ENCODE results near the gene CORO2A.

The CORO2A gene

DNA sequence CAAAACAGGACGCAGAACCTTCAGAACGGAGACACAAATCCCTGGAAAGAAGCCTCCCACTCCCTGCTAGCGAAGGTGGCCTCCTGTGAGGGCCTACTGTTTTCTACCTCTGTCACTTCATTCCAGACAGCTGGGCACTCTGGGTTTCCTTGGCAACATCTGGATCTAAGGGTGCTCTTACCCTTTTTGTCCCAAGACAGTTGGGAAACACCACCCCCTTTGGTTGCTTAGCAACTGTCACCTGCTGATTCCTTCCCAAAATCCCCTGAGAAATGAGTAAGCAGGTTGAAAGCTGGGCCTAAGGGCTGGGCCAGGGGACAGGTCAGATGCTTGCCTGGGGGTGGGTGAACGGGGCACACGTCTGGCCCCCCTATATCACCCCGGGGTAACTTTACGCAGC, 106.5 kb downstream of the CORO2A start:
- no peak overlapping the region for H2BK120ac ChIP-seq (ENCODE audit: low read depth, low read length)
- H4K8ac ChIP-seq (ENCODE audit: low read length): no peak overlapping the region
- H3K27ac ChIP-seq (ENCODE audit: low read length, poor library complexity, severe bottlenecking): no peak overlapping the region
- H3K4me1 ChIP-seq (ENCODE audit: control insufficient read depth, insufficient read depth, low read depth, low read length): peaks cover 15% of the 10 kb centered on the region
- H3K18ac ChIP-seq (ENCODE audit: low read depth in 1 of 2, low read length in 2 of 2): no peak overlapping the region
- DNase-seq: no peak
- no peaks in the 10 kb centered on the region for H3K79me1 ChIP-seq (replicated peaks; ENCODE audit: low read length, poor library complexity, severe bottlenecking)
- H3K27me3 ChIP-seq (ENCODE audit: control insufficient read depth in 1 of 2, insufficient read depth in 1 of 2, low read length in 2 of 2): peaks cover 0 to 3% of the 10 kb centered on the region in 2 experiments
- no peak overlapping the region for H2BK15ac ChIP-seq (ENCODE audit: low read depth, poor library complexity, severe bottlenecking)
- no peak overlapping the region for H3K4me3 ChIP-seq (ENCODE audit: insufficient read depth in 1 of 2, low read depth in 1 of 2, low read length in 2 of 2)
- H3K4me2 ChIP-seq (ENCODE audit: low read length, poor library complexity, severe bottlenecking): no peak overlapping the region
- H3K4ac ChIP-seq (ENCODE audit: low read depth in 1 of 2, low read length in 2 of 2): no peak overlapping the region
- H4K91ac ChIP-seq (ENCODE audit: low read length): no peak overlapping the region
- no peak overlapping the region for H2AK5ac ChIP-seq (ENCODE audit: low read length, severe bottlenecking)
- no peak overlapping the region for H2AFZ ChIP-seq (ENCODE audit: low read depth, low read length)
- peaks cover 29 to 40% of the 10 kb centered on the region in 2 experiments for H3K36me3 ChIP-seq (ENCODE audit: control insufficient read depth in 1 of 2, insufficient read depth in 2 of 2, low read depth in 1 of 2, low read length in 2 of 2)
- no peak overlapping the region for H3K14ac ChIP-seq (ENCODE audit: low read length in 2 of 2)
- no peak overlapping the region for H2BK5ac ChIP-seq (ENCODE audit: low read depth, low read length, poor library complexity, severe bottlenecking)
- 94% methylated on average over 7 of the region's 7 CpGs for WGBS
- H3K9ac ChIP-seq (ENCODE audit: low read length): no peak overlapping the region
- H3K9me3 ChIP-seq (ENCODE audit: control insufficient read depth, low read length): no peaks in the 10 kb centered on the region
- H2BK12ac ChIP-seq (ENCODE audit: low read length in 2 of 2): no peak overlapping the region
- H3K23ac ChIP-seq (ENCODE audit: low read length in 2 of 2): no peak overlapping the region

DNA sequence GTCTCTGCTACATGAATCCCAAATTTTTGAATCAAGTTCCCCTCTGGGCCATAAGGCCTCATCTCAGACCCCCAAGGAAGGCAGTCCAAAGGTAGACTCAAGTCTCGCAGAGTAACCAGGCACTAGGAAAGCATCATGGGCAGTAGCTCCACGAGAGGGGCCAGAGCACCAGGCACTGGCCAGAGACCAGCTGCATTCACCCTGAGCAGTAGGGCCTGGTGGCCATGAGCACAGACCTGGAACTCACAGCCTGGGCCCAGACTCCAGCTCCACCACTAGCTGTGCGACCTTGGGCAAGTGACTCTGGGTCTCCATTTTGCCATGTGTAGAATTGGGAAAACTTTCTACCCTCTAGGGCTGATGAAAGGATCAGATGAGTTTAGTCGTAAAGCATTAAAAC, 107.4 kb downstream of the CORO2A start:
- H3K14ac ChIP-seq (ENCODE audit: low read length in 2 of 2): no peak overlapping the region
- H3K27ac ChIP-seq (ENCODE audit: low read length, poor library complexity, severe bottlenecking): no peak overlapping the region
- no peak overlapping the region for H3K9ac ChIP-seq (ENCODE audit: low read length)
- no peak overlapping the region for H3K18ac ChIP-seq (ENCODE audit: low read depth in 1 of 2, low read length in 2 of 2)
- H3K27me3 ChIP-seq (ENCODE audit: control insufficient read depth in 1 of 2, insufficient read depth in 1 of 2, low read length in 2 of 2): peaks cover 0 to 3% of the 10 kb centered on the region in 2 experiments
- no peak overlapping the region for H3K4me2 ChIP-seq (ENCODE audit: low read length, poor library complexity, severe bottlenecking)
- no peaks in the 10 kb centered on the region for H3K79me1 ChIP-seq (replicated peaks; ENCODE audit: low read length, poor library complexity, severe bottlenecking)
- no peak overlapping the region for H2AK5ac ChIP-seq (ENCODE audit: low read length, severe bottlenecking)
- H2BK12ac ChIP-seq (ENCODE audit: low read length in 2 of 2): no peak overlapping the region
- H3K4me1 ChIP-seq (ENCODE audit: control insufficient read depth, insufficient read depth, low read depth, low read length): peaks cover 20% of the 10 kb centered on the region
- H3K23ac ChIP-seq (ENCODE audit: low read length in 2 of 2): no peak overlapping the region
- H2BK120ac ChIP-seq (ENCODE audit: low read depth, low read length): no peak overlapping the region
- H2BK5ac ChIP-seq (ENCODE audit: low read depth, low read length, poor library complexity, severe bottlenecking): no peak overlapping the region
- H2AFZ ChIP-seq (ENCODE audit: low read depth, low read length): no peak overlapping the region
- WGBS: 100% methylated on average over 4 of the region's 4 CpGs
- no peak for DNase-seq
- no peak overlapping the region for H4K8ac ChIP-seq (ENCODE audit: low read length)
- no peak overlapping the region for H4K91ac ChIP-seq (ENCODE audit: low read length)
- no peaks in the 10 kb centered on the region for H3K9me3 ChIP-seq (ENCODE audit: control insufficient read depth, low read length)
- H3K4me3 ChIP-seq (ENCODE audit: insufficient read depth in 1 of 2, low read depth in 1 of 2, low read length in 2 of 2): no peak overlapping the region
- no peak overlapping the region for H2BK15ac ChIP-seq (ENCODE audit: low read depth, poor library complexity, severe bottlenecking)
- no peak overlapping the region for H3K4ac ChIP-seq (ENCODE audit: low read depth in 1 of 2, low read length in 2 of 2)
- H3K36me3 ChIP-seq (ENCODE audit: control insufficient read depth in 1 of 2, insufficient read depth in 2 of 2, low read depth in 1 of 2, low read length in 2 of 2): peaks cover 33 to 48% of the 10 kb centered on the region in 2 experiments

DNA sequence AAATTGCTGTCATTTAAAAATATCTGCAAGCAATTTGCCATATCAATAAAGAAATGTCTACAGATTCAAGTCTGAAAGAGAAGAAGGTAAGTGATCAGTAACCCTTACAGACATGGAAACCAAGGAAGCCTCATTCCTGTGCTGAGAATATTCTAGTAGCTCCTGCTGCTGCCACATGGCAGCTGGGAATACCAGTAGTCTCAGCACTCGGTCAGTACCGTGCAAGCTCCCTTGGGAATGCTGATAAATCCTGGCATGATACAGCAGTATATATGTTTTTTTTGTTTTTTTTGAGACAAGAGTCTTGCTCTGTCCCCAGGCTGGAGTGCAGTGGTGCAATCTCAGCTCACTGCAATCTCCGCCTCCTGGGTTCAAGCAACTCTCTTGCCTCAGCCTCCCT, 108.0 kb downstream of the CORO2A start:
- Histone ChIP-seq H2BK12ac (ENCODE audit: low read length in 2 of 2) (no peak overlapping the region), H3K79me1 (replicated peaks; ENCODE audit: low read length, poor library complexity, severe bottlenecking) (peaks cover 2% of the 10 kb centered on the region), H3K4me1 (ENCODE audit: control insufficient read depth, insufficient read depth, low read depth, low read length) (peaks cover 20% of the 10 kb centered on the region), H4K91ac (ENCODE audit: low read length) (no peak overlapping the region), H3K4me3 (ENCODE audit: insufficient read depth in 1 of 2, low read depth in 1 of 2, low read length in 2 of 2) (no peak overlapping the region), H4K8ac (ENCODE audit: low read length) (no peak overlapping the region), H3K14ac (ENCODE audit: low read length in 2 of 2) (no peak overlapping the region), H2BK120ac (ENCODE audit: low read depth, low read length) (no peak overlapping the region), H2AK5ac (ENCODE audit: low read length, severe bottlenecking) (no peak overlapping the region), H2BK15ac (ENCODE audit: low read depth, poor library complexity, severe bottlenecking) (no peak overlapping the region), H2AFZ (ENCODE audit: low read depth, low read length) (no peak overlapping the region), H3K9ac (ENCODE audit: low read length) (no peak overlapping the region), H3K27me3 (ENCODE audit: control insufficient read depth in 1 of 2, insufficient read depth in 1 of 2, low read length in 2 of 2) (peaks cover 0 to 3% of the 10 kb centered on the region in 2 experiments), H2BK5ac (ENCODE audit: low read depth, low read length, poor library complexity, severe bottlenecking) (no peak overlapping the region), H3K36me3 (ENCODE audit: control insufficient read depth in 1 of 2, insufficient read depth in 2 of 2, low read depth in 1 of 2, low read length in 2 of 2) (peaks cover 33 to 52% of the 10 kb centered on the region in 2 experiments), H3K9me3 (ENCODE audit: control insufficient read depth, low read length) (no peaks in the 10 kb centered on the region), H3K4me2 (ENCODE audit: low read length, poor library complexity, severe bottlenecking) (no peak overlapping the region), H3K18ac (ENCODE audit: low read depth in 1 of 2, low read length in 2 of 2) (no peak overlapping the region), H3K4ac (ENCODE audit: low read depth in 1 of 2, low read length in 2 of 2) (no peak overlapping the region), H3K23ac (ENCODE audit: low read length in 2 of 2) (no peak overlapping the region), H3K27ac (ENCODE audit: low read length, poor library complexity, severe bottlenecking) (no peak overlapping the region)
- WGBS: 97% methylated on average over 3 of the region's 3 CpGs
- no peak for DNase-seq

DNA sequence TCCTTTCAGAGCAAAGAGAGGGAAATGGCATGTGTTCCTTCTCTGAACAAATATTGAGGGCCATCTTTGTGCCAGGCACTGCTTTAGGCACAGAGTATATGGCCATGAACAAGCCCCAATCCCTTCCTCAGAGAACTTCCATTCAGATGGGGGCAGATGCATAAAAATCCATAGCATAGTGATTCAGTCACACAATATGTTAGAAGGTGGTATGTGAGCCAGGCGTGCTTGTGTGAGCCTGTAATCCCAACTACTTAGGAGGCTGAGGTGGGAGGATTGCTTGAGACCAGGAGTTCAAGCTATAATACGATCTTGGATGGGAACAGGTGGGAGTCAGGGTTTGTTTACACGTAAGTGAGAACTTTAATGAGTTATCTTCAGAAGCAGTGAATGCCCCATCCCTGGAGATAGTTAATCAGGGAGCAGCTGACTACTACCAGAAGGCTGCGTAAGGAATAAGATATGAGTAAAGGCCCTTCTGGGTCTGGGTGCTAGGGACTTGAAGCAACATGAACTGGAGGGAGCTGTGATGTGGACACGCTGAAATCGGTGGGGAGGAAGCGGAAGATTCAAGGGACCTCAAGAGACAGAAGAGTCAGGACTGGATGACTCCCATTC, 108.8 kb downstream of the CORO2A start:
- H2BK15ac ChIP-seq (ENCODE audit: low read depth, poor library complexity, severe bottlenecking): no peak overlapping the region
- no peak overlapping the region for H3K9ac ChIP-seq (ENCODE audit: low read length)
- no peak overlapping the region for H3K27ac ChIP-seq (ENCODE audit: low read length, poor library complexity, severe bottlenecking)
- 92% methylated on average over 5 of the region's 7 CpGs for WGBS
- no peak overlapping the region for H4K91ac ChIP-seq (ENCODE audit: low read length)
- H3K14ac ChIP-seq (ENCODE audit: low read length in 2 of 2): no peak overlapping the region
- H4K8ac ChIP-seq (ENCODE audit: low read length): no peak overlapping the region
- H3K4me3 ChIP-seq (ENCODE audit: insufficient read depth in 1 of 2, low read depth in 1 of 2, low read length in 2 of 2): no peak overlapping the region
- H2AK5ac ChIP-seq (ENCODE audit: low read length, severe bottlenecking): no peak overlapping the region
- peaks cover 0 to 3% of the 10 kb centered on the region in 2 experiments for H3K27me3 ChIP-seq (ENCODE audit: control insufficient read depth in 1 of 2, insufficient read depth in 1 of 2, low read length in 2 of 2)
- no peak overlapping the region for H3K23ac ChIP-seq (ENCODE audit: low read length in 2 of 2)
- no peak overlapping the region for H3K4me2 ChIP-seq (ENCODE audit: low read length, poor library complexity, severe bottlenecking)
- H3K79me1 ChIP-seq (replicated peaks; ENCODE audit: low read length, poor library complexity, severe bottlenecking): peaks cover 2% of the 10 kb centered on the region
- no peak overlapping the region for H3K4ac ChIP-seq (ENCODE audit: low read depth in 1 of 2, low read length in 2 of 2)
- H2AFZ ChIP-seq (ENCODE audit: low read depth, low read length): no peak overlapping the region
- H2BK5ac ChIP-seq (ENCODE audit: low read depth, low read length, poor library complexity, severe bottlenecking): no peak overlapping the region
- peaks cover 20% of the 10 kb centered on the region for H3K4me1 ChIP-seq (ENCODE audit: control insufficient read depth, insufficient read depth, low read depth, low read length)
- no peak overlapping the region for H2BK120ac ChIP-seq (ENCODE audit: low read depth, low read length)
- DNase-seq: no peak
- H3K36me3 ChIP-seq (ENCODE audit: control insufficient read depth in 1 of 2, insufficient read depth in 2 of 2, low read depth in 1 of 2, low read length in 2 of 2): peaks cover 33 to 59% of the 10 kb centered on the region in 2 experiments
- no peaks in the 10 kb centered on the region for H3K9me3 ChIP-seq (ENCODE audit: control insufficient read depth, low read length)
- H2BK12ac ChIP-seq (ENCODE audit: low read length in 2 of 2): no peak overlapping the region
- H3K18ac ChIP-seq (ENCODE audit: low read depth in 1 of 2, low read length in 2 of 2): no peak overlapping the region

Data from mesenchymal stem cell (in vitro differentiated cells and primary cell).